Spleen (tissue), 11 donors: ENCODE measurements around the gene FNBP1. TPM values are rescaled to one million over a fixed set of nuclear protein-coding genes. Genes with fewer than 3 reads are reported as not detected.

ENCODE experiments used
- DNase-seq: peaks from one replicate; pipeline ENCODE4 v3.0.0-alpha.2; 2020
- H3K27ac ChIP-seq, 8 donors: fragments of 200-600 bp; sonication (generic) in 7 of 8; 1 replicate in 4 of 8; 2 replicates in 4 of 8; pipeline versions ENCODE4 v1.5.0 to v1.8.0; 2016 to 2021; ENCODE audit warnings: inconsistent platforms in 4 of 8, mild to moderate bottlenecking in 4 of 8, moderate library complexity in 1 of 8
- H3K27me3 ChIP-seq, 7 donors: fragments of 200-600 bp; sonication (generic) in 6 of 7; replicated peaks in 1 of 7; 1 replicate in 4 of 7; 2 replicates in 3 of 7; pipeline versions ENCODE4 v1.5.0 to v1.8.0; 2016 to 2021; ENCODE audit warnings: inconsistent platforms in 3 of 7, mild to moderate bottlenecking in 1 of 7
- H3K36me3 ChIP-seq, 6 donors: fragments of 200-600 bp; sonication (generic) in 5 of 6; 1 replicate in 4 of 6; 2 replicates in 2 of 6; pipeline versions ENCODE4 v1.5.0 to v1.8.0; 2016 to 2021; ENCODE audit warnings: inconsistent platforms in 2 of 6
- H3K4me1 ChIP-seq, 6 donors: fragments of 200-600 bp; sonication (generic) in 5 of 6; 1 replicate in 3 of 6; 2 replicates in 3 of 6; pipeline versions ENCODE4 v1.5.0 to v1.8.0; 2016 to 2021; ENCODE audit warnings: inconsistent platforms in 3 of 6
- H3K4me3 ChIP-seq, 8 donors: fragments of 200-600 bp; sonication (generic) in 7 of 8; 1 replicate in 4 of 8; 2 replicates in 4 of 8; pipeline versions ENCODE4 v1.5.0 to v1.8.0; 2016 to 2021; ENCODE audit warnings: inconsistent platforms in 4 of 8, mild to moderate bottlenecking in 4 of 8, moderate library complexity in 2 of 8
- H3K9me3 ChIP-seq, 8 donors: fragments of 200-600 bp; sonication (generic) in 7 of 8; 1 replicate in 4 of 8; 2 replicates in 4 of 8; pipeline versions ENCODE4 v1.5.0 to v1.8.0; 2016 to 2021; ENCODE audit warnings: inconsistent platforms in 4 of 8
- POLR2A ChIP-seq, 3 donors: fragments of 450-650 bp; IDR thresholded peaks; one replicate each; pipeline ENCODE4 v1.5.1; 2017; ENCODE audit warnings: antibody characterized with exemption in 3 of 3, mild to moderate bottlenecking in 1 of 3
- POLR2AphosphoS5 ChIP-seq, 3 donors: sonication (generic); formaldehyde crosslinking; IDR thresholded peaks; one replicate each; pipeline ENCODE4 v1.5.1; 2017; ENCODE audit warnings: antibody characterized with exemption in 3 of 3
- WGBS, 5 donors: extraction: QIAGEN DNeasy Blood & Tissue Kit in 3 of 5; methylation state at CpG; one replicate each; pipeline versions ENCODE4 v1.1.5 to v1.1.7; 2013 to 2018; 5-methylcytosine and 5-hydroxymethylcytosine counted together
- intact Hi-C: fragments of 100-400 bp; cut with DNase I; formaldehyde crosslinking; loops from one replicate; pipeline ENCODE4 v1.15.0; 2023; ENCODE audit warnings: low total_unique reads
- polyA plus RNA-seq, 3 donors: library from polyadenylated mRNA; stranded (reverse); fragments of 200-250 nt; gene quantifications; one replicate each; pipeline ENCODE4 v1.2.1, GENCODE V29; 2013
- total RNA-seq, 7 donors: library from RNA; depleted of rRNA in 3 of 7; stranded (reverse); fragments of >200 nt in 3 of 7; fragmentation: NEBNext Ultra II Directional in 4 of 7; extraction: Animal tissue kit (Norgen Biotek cat#: 25700) in 4 of 7; gene quantifications; one replicate each; pipeline versions ENCODE4 v1.1.0 to v1.2.1, GENCODE V29; 2016 to 2021
- TF ChIP-seq, protein P1 (sequence below), 11 experiments: fragments of 200-600 bp in 7 of 11; fragments of 450-650 bp in 4 of 11; sonication (generic) in 4 of 11; IDR thresholded peaks in 8 of 11; conservative IDR thresholded peaks in 3 of 11; 1 replicate in 7 of 11; 2 replicates in 4 of 11; pipeline versions ENCODE4 v1.4.0 to v1.8.0; 2016 to 2021; ENCODE audit warnings: antibody characterized with exemption in 11 of 11, inconsistent platforms in 4 of 11, mild to moderate bottlenecking in 1 of 11
- donor health status: healthy with polysubstance abuse.
- donor health status: DM: no; HTN: no; CAD: no; lungs with moderate emphysema.
- donor health status: DM: no; HTN: no; CAD: no.
- donor health status: Bipolar disorder and iron deficiency.
- donor health status: healthy.
- donor health status: DM: no; HTN: no; CAD: no.
- donor health status: DM: yes; HTN: yes; CAD: no.

Gene FNBP1
- total and polyA plus RNA-seq, 10 donors: 40.6 to 156 (median 146) TPM

DNA sequence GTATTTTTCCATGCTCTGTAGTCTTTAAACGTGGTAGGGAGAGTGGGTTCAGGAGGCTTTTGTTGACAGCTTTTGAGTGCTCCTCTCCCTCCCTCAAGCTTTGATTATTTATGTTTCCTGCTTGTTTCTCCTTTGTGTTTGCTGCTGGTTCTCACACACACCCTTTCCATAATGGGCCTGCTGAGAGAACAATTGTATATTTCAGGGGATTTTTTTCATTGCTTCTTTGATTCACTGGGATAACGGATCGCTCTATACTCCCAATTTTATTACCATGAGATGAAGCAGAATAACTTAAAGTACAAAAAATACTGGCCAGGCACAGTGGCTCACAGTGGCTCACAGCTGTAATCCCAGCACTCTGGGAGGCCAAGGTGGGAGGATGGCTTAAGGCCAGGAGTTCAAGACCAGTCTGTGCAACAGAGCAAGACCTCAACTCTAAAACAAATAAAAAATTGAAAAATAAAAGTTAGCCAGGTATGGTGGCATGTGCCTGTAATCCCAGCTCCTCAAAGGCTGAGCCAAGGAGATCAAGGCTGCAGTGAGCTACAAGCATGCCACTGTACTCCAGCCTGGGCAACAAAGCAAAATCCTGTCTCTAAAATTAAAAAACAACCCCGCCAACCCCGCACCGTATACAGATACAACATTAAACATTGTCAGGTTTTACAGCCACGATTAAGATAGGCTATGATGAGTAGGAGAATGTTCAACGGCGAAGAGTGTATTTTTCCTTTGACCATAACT is 140.8 kb downstream of the FNBP1 start:
- intact Hi-C loops: no loop called here

DNA sequence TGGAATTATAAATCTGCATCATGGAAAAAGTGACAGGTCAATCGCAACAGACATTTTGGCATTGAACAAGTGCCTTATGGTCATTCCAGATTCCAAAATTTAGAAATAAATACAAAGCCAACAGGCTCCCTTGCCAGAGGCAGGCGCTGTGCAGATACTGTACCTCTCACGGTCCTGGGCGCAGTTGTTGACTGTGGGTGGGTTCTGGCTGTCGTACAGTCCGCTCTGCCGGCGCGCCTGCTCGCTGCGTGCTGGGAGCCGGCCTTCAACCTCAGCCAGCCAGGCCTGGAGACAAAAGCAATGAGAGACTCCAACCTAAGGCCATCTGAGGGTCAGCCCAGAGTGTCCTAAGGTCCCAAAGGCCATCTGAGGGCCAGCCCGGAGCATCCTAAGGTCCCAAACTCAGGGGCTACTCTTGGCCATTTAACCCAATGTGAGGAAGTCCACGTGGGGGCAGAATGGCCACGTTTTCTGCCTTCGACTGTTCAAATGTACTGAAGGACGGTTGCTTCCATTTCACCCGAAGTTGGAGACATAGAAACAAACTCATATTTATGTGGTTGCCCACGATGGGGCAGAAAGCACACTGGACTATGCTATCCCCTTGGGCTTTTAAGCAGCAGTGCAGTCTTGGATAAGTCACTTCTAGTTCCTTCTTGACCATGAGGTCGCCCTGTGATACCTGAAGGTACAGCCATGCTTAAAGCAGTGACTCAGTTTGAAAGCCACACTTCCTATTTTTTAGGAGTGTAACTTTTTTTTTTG is 142.5 kb downstream of the FNBP1 start:
- Histone ChIP-seq H3K4me3 (no peak overlapping the region), H3K27me3 (no peaks in the 10 kb centered on the region), H3K36me3 (peaks cover 4 to 100% (median 69%) of the 10 kb centered on the region in 6 donors), H3K4me1 (peaks cover 0 to 69% (median 15%) of the 10 kb centered on the region in 6 donors), H3K9me3 (no peaks in the 10 kb centered on the region), H3K27ac (peak overlapping the region in 6 of 8 donors; percentile 40 to 75 (median 62))
- TF ChIP-seq, protein P1, sequence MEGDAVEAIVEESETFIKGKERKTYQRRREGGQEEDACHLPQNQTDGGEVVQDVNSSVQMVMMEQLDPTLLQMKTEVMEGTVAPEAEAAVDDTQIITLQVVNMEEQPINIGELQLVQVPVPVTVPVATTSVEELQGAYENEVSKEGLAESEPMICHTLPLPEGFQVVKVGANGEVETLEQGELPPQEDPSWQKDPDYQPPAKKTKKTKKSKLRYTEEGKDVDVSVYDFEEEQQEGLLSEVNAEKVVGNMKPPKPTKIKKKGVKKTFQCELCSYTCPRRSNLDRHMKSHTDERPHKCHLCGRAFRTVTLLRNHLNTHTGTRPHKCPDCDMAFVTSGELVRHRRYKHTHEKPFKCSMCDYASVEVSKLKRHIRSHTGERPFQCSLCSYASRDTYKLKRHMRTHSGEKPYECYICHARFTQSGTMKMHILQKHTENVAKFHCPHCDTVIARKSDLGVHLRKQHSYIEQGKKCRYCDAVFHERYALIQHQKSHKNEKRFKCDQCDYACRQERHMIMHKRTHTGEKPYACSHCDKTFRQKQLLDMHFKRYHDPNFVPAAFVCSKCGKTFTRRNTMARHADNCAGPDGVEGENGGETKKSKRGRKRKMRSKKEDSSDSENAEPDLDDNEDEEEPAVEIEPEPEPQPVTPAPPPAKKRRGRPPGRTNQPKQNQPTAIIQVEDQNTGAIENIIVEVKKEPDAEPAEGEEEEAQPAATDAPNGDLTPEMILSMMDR (IDR thresholded peaks at IDR 0.05 in 8 of 11, conservative IDR thresholded peaks at IDR 0.05 in 3 of 11): no peak
- no peak for TF ChIP-seq POLR2A (IDR thresholded peaks at IDR 0.05)
- peak in 1 of 3 donors; percentile 61 for TF ChIP-seq POLR2AphosphoS5 (IDR thresholded peaks at IDR 0.05)
- intact Hi-C loops: no loop called here
- 82 to 91% (median 90%) methylated on average over 19 to 20 of the region's 20 CpGs for WGBS, 5 donors
- DNase-seq: no peak

More for the DNA sequence above, 140.8 kb downstream of the FNBP1 start:
- Histone ChIP-seq H3K36me3 (peaks cover 4 to 100% (median 76%) of the 10 kb centered on the region in 6 donors), H3K27me3 (no peaks in the 10 kb centered on the region), H3K27ac (peak overlapping the region in 4 of 8 donors; percentile 61 to 75 (median 68)), H3K9me3 (no peaks in the 10 kb centered on the region), H3K4me1 (peaks cover 0 to 51% (median 11%) of the 10 kb centered on the region in 6 donors), H3K4me3 (no peak overlapping the region)
- TF ChIP-seq, protein P1 (IDR thresholded peaks at IDR 0.05 in 8 of 11, conservative IDR thresholded peaks at IDR 0.05 in 3 of 11): no peak
- no peak for TF ChIP-seq POLR2AphosphoS5 (IDR thresholded peaks at IDR 0.05)
- no peak for TF ChIP-seq POLR2A (IDR thresholded peaks at IDR 0.05)
- WGBS, 5 donors: 90 to 96% (median 93%) methylated on average over 9 of the region's 9 CpGs
- no peak for DNase-seq

DNA sequence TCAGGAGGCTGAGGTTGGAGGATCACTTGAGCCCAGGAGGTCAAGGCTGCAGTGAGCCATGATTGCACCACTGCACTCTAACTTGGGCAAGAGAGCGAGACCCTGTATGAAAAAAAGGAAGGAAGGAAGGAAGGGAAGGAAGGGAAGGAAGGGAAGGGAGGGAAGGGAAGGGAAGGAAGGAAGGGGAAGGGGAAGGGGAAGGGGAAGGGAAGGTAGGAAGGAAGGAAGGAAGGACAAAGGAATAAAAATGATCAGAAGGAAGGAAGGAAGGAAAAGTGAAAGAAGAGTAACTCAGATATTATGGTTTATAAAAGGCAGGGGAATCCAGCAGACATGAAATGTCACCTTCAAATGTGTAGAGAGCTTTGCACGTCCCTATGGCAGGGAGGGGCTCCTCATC is 143.4 kb downstream of the FNBP1 start:
- 61 to 74% (median 69%) methylated on average over 2 of the region's 2 CpGs for WGBS, 5 donors
- Histone ChIP-seq H3K9me3 (no peaks in the 10 kb centered on the region), H3K4me3 (no peak overlapping the region), H3K27me3 (no peaks in the 10 kb centered on the region), H3K36me3 (peaks cover 4 to 100% (median 66%) of the 10 kb centered on the region in 6 donors), H3K27ac (peak overlapping the region in 3 of 8 donors; percentile 63 to 75 (median 72)), H3K4me1 (peaks cover 0 to 77% (median 19%) of the 10 kb centered on the region in 6 donors)
- TF ChIP-seq POLR2A (IDR thresholded peaks at IDR 0.05) (no peak), POLR2AphosphoS5 (IDR thresholded peaks at IDR 0.05) (no peak)
- TF ChIP-seq, protein P1 (IDR thresholded peaks at IDR 0.05 in 8 of 11, conservative IDR thresholded peaks at IDR 0.05 in 3 of 11): no peak
- DNase-seq: no peak
- intact Hi-C loops: no loop called here

GRCh38 chr9:129898185-129898584 is 144.8 kb downstream of the FNBP1 start:
- intact Hi-C loops: no loop called here
- DNase-seq: no peak
- Histone ChIP-seq H3K9me3 (no peaks in the 10 kb centered on the region), H3K27me3 (no peaks in the 10 kb centered on the region), H3K4me3 (no peak overlapping the region), H3K4me1 (peaks cover 0 to 91% (median 26%) of the 10 kb centered on the region in 6 donors), H3K27ac (peak overlapping the region in 4 of 8 donors; percentile 13 to 21 (median 20)), H3K36me3 (peaks cover 4 to 94% (median 56%) of the 10 kb centered on the region in 6 donors)
- 75 to 88% (median 78%) methylated on average over 8 of the region's 8 CpGs for WGBS, 5 donors
- TF ChIP-seq POLR2A (IDR thresholded peaks at IDR 0.05): no peak
- no peak for TF ChIP-seq POLR2AphosphoS5 (IDR thresholded peaks at IDR 0.05)
- TF ChIP-seq, protein P1 (IDR thresholded peaks at IDR 0.05 in 8 of 11, conservative IDR thresholded peaks at IDR 0.05 in 3 of 11): no peak
